Stimulated activated CD8-positive, alpha-beta memory T cell treated with anti-CD3 and anti-CD28 coated beads, Interleukin-12 subunit alpha, Interleukin-12 subunit beta, amount 100 ng/mL, for 24 hours (primary cell): ENCODE data around the gene MPI.
"Not testable (repeated sequence)": the region's sequence is repeated elsewhere in the genome, so short reads cannot be mapped to it uniquely, and the experiment has no call there.

Experiments used
- DNase-seq: peaks from one replicate; pipeline ENCODE4 v3.0.0-alpha.2; 2020; ENCODE audit errors: extremely low read depth

The MPI gene

GRCh38 chr15:74933573-74933972 is 43.7 kb downstream of the MPI start:
- DNase-seq: no peak

- not testable (repeated sequence) for DNase-seq
These were observed 45.4 kb downstream of the MPI start for GRCh38 chr15:74935193-74935592.

GRCh38 chr15:74937272-74937589 is 47.4 kb downstream of the MPI start:
- no peak for DNase-seq

GRCh38 chr15:74937590-74938371 is 47.9 kb downstream of the MPI start, which contains the start of gene COX5A:
Gene COX5A (minus strand): TSS chr15:74938073. CDS start chr15:74938014, 59 bp downstream.
- peak; percentile 77 for DNase-seq

- DNase-seq: peak; percentile 33
These were observed 60.5 kb downstream of the MPI start for GRCh38 chr15:74950078-74950908.

GRCh38 chr15:74951006-74951405 is 61.2 kb downstream of the MPI start:
- no peak for DNase-seq
